IPS-20b (cell line): Measurements from ENCODE around the gene ELL2.
"Not testable (repeated sequence)": the region's sequence is repeated elsewhere in the genome, so short reads cannot be mapped to it uniquely, and the experiment has no call there.

Experiments used
- H3K27ac ChIP-seq: one replicate; pipeline ENCODE4 v1.5.1; 2013; ENCODE audit warnings: low read length
- H3K27me3 ChIP-seq: 2 replicates; pipeline ENCODE4 v1.6.1; 2013; ENCODE audit warnings: mild to moderate bottlenecking, low read length, inconsistent platforms; ENCODE audit not compliant: insufficient read depth
- H3K36me3 ChIP-seq: 2 replicates; pipeline ENCODE4 v1.6.1; 2013; ENCODE audit warnings: low read depth, mild to moderate bottlenecking, inconsistent platforms, low read length, moderate library complexity; ENCODE audit not compliant: insufficient read depth
- H3K4me1 ChIP-seq: 2 replicates; pipeline ENCODE4 v1.6.1; 2013; ENCODE audit warnings: mild to moderate bottlenecking, control low read depth, inconsistent platforms, low read length, moderate library complexity; ENCODE audit not compliant: insufficient read depth
- H3K4me3 ChIP-seq: 2 replicates; pipeline ENCODE4 v1.5.1; 2013; ENCODE audit warnings: mild to moderate bottlenecking, low read length, inconsistent platforms
- H3K9ac ChIP-seq: 2 replicates; pipeline ENCODE4 v1.6.1; 2013; ENCODE audit warnings: low read depth, mild to moderate bottlenecking, inconsistent platforms, low read length, moderate library complexity
- H3K9me3 ChIP-seq: 2 replicates; pipeline ENCODE4 v1.6.1; 2013; ENCODE audit warnings: mild to moderate bottlenecking, low read depth, low read length, inconsistent platforms; ENCODE audit not compliant: insufficient read depth

ELL2 gene

DNA sequence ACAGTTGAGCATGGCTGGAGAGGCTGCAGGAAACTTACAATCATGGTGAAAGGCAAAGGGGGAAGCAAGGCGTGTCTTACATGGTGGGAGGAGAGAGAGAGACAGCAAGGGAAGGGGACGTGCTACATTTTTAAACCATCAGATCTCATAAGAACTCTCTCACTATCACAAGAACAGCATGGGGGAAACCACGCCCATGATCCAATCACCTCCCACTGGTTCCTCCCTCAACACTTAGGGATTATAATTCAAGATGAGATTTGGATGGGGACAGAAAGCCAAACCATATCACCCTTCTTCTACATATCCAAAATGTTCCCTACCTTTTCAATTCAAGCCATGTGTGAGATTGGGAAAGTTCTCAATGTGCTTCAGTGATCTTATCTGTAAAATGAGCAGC, 116.3 kb downstream of the ELL2 start:
- Histone ChIP-seq H3K4me3 (no peak overlapping the region), H3K27me3 (no peaks in the 10 kb centered on the region), H3K36me3 (no peaks in the 10 kb centered on the region), H3K27ac (no peak overlapping the region), H3K9me3 (no peaks in the 10 kb centered on the region), H3K9ac (no peak overlapping the region), H3K4me1 (no peaks in the 10 kb centered on the region)

DNA sequence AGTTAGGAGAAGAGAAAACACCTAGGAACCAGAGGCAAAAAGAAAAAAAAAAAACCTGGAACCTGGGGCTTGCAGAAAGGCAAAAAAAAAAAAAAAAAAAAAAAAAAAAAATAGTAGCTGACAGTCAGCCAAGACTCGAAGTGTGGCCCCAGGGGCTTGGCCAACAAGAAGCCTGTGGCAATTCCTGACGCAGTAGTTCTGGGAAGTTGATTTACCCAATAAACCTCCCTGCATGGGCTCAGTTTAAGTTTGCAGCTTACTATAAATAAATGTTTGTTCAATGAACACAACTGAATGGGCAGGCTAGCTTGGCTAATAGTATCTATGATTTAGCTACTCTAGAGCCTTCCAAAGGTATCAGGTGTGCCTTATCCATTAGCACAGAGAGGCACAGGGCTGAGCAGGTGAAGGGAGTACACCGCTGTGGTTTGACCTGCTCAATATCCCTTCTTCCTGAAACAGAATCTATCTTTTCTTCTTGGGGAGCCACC, 117.9 kb downstream of the ELL2 start:
- Histone ChIP-seq H3K27ac (no peak overlapping the region), H3K27me3 (no peaks in the 10 kb centered on the region), H3K9ac (no peak overlapping the region)

DNA sequence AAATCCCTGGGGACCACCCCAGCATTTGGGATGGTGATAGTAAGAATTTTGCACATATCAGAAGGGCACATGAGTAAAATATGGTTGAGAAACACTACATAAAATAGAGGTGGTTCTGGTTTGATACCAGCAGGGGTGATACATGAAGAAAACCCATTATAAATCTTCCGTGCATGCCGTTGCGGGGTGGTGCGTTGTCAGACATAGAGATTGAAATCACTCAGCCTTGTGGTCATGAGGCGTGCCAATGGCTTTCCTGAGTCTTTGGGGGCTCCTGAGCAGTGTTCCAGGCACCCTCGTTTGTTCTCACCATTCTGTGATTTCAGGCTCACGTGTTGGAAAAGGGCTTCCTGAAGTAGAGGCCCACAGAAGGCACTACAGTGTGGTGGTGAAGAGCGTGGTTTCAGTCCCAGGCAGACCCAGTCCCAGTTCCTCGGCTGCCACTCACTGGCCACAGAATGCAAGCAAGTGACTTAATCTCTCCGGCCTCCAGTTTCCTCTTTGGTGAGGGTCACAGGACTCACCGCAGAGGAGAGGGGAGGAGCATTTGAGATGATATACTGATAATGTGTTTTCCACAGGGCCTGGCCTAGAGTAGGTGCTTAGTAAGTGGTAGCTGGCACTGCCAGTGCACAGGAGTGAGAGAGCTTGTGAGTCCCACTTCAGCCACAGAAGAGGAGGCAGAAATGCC, 118.7 kb downstream of the ELL2 start:
- H3K36me3 ChIP-seq: no peaks in the 10 kb centered on the region
- no peaks in the 10 kb centered on the region for H3K4me1 ChIP-seq
- no peak overlapping the region for H3K4me3 ChIP-seq
- H3K9ac ChIP-seq: no peak overlapping the region
- no peak overlapping the region for H3K27ac ChIP-seq
- no peaks in the 10 kb centered on the region for H3K27me3 ChIP-seq
- no peaks in the 10 kb centered on the region for H3K9me3 ChIP-seq

More for the DNA sequence above, 117.9 kb downstream of the ELL2 start:
- Histone ChIP-seq H3K4me1 (no peaks in the 10 kb centered on the region), H3K36me3 (no peaks in the 10 kb centered on the region), H3K9me3 (no peaks in the 10 kb centered on the region), H3K4me3 (no peak overlapping the region)

DNA sequence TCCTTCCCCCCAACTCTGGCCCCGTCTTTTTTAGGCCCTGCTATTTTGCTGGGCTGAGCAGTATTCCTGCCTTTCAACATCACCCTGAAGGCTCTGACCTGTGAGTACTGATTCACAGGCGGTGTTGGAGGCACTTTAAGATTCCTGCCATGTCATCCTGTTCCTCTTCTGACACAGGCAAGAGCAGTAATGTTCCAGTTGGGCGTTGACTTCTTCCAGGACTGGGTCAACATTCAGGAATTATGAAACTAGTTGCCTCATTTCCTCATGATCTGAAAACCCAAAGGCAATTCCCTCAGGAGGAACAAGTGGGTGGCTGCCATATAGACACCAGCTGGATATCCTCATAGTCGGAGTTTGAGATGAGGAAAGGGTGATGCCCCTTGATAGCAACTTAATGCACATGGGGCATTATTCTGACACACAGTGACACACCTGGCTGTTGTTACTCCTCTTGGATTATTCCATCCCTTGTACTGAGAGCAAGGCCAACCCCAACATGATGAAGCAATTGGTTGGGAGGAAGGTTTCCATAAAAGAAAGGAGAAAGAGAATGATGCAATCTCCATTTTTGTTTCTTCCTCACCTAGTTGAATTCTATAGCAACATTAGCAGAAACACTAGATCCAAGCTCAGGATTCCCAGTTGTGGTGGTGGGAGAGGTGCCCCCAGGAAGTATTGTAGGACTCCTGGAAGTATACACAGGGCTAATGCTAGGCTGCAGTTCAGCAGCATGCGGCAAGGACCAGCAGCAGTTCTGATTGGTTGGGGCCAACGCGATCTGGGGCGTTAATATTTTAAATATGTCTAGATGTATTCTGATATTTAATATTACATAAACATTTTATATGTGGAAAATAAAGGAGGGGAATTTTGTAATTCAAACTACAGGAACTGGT, 119.5 kb downstream of the ELL2 start:
- Histone ChIP-seq H3K9ac (no peak overlapping the region), H3K27ac (no peak overlapping the region), H3K36me3 (no peaks in the 10 kb centered on the region), H3K9me3 (no peaks in the 10 kb centered on the region), H3K27me3 (no peaks in the 10 kb centered on the region), H3K4me1 (no peaks in the 10 kb centered on the region), H3K4me3 (no peak overlapping the region)

DNA sequence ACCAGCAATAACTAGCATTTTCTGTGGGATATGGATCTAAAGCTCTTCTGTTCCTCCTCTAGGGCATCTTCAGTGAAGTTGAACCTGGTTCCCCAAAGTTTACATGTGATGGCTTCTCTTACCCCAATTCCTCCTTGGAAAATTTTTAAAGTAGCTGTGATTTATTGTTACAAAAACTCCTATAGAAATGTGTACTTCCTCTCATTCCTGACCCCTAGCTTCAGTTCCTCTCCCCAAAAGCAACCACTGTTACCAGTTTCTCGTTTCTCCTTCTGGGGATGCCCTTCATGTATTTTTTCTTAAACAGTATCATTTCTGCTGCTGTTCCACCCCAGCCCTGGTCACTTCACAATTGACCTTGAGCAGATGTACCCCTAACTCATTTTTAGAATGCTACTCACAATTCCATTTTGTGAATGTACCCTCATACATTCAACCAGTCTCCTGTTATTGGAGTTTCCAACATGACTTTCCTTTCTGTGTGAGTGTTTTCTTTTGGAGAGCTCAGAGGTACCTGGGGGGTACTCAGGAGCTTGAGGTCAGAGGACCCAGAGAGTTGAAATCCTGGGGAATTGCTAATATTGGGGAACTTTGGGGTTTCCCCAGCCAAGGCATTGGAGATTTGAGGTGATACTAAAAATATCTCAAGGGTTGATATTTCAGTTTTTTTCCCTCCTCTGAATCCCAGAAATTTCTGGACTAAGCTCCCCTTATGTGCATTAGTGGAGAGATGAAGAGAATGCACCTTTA, 120.5 kb downstream of the ELL2 start:
- H3K27me3 ChIP-seq: no peaks in the 10 kb centered on the region
- H3K27ac ChIP-seq: no peak overlapping the region
- H3K4me1 ChIP-seq: no peaks in the 10 kb centered on the region
- no peak overlapping the region for H3K9ac ChIP-seq
- no peak overlapping the region for H3K4me3 ChIP-seq
- H3K36me3 ChIP-seq: no peaks in the 10 kb centered on the region
- no peaks in the 10 kb centered on the region for H3K9me3 ChIP-seq

DNA sequence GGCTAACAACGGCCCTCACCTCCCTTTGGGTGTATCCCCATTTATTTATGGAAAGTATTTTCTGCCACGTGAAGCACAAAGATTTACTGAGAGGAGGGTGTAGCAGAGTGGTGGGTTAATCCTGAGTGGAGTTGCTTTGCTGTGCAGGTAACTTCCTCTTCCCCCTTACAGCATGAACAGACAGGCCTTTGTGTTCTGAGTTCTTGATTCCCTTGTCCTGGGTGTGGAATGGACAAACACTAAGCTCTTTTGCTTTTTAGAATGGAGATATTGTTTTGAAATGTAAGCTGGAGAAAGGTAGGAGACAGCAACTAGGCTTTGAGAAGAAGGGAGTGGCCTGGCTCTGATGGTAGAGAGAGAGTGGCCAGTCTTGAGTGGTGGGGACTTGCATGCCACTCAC, 122.0 kb downstream of the ELL2 start:
- Histone ChIP-seq H3K9ac (no peak overlapping the region), H3K27ac (no peak overlapping the region), H3K27me3 (no peaks in the 10 kb centered on the region), H3K4me1 (no peaks in the 10 kb centered on the region), H3K36me3 (no peaks in the 10 kb centered on the region), H3K9me3 (no peaks in the 10 kb centered on the region), H3K4me3 (no peak overlapping the region)

DNA sequence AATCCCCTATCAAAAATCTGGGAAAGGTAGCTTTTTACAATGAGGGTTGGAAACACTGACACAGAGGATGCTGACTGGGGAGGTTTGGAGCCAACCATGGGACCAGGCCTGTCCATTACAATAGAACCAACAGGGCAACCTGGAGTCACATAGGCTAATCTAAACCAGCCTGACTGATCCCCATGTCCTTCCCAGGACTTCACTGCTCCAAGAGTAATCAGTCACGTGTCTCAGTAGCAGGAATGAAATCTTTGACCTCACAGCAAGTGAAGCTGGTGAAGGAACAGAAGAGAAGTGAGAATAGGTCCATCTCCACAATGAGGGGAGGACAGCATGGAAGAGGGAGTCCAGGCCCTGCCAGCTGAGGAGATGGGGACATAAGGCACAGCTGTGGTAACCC, 123.1 kb downstream of the ELL2 start:
- no peaks in the 10 kb centered on the region for H3K36me3 ChIP-seq
- no peak overlapping the region for H3K4me3 ChIP-seq
- no peak overlapping the region for H3K9ac ChIP-seq
- no peaks in the 10 kb centered on the region for H3K9me3 ChIP-seq
- no peak overlapping the region for H3K27ac ChIP-seq
- H3K4me1 ChIP-seq: no peaks in the 10 kb centered on the region
- no peaks in the 10 kb centered on the region for H3K27me3 ChIP-seq

DNA sequence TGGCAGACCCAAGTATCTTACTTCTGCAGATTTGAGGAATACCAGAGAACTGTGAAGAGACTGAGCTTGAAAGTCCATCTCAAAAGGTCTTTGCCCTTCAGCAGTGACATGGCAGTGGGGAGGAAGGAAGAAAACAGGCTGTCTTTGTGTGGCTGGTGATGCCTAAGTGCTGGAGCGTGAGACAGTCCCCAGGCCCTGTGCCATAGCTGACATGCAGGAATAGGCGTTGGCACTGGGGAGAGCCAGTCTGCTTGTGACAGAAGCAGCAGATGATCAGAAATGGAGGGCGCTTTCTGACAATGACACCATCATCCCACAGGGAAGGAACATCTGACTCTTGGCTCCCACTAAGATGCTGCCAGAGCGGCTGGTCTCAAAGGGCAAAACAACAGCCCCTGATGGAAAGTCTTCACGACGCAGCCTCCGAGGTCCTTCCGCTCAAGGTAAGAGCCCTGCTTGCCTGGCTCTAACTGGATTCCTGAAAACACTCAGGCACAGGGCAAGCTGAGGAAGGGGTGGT, 123.6 kb downstream of the ELL2 start:
- Histone ChIP-seq H3K27me3 (no peaks in the 10 kb centered on the region), H3K9ac (no peak overlapping the region), H3K27ac (no peak overlapping the region), H3K36me3 (no peaks in the 10 kb centered on the region), H3K9me3 (no peaks in the 10 kb centered on the region), H3K4me3 (no peak overlapping the region), H3K4me1 (no peaks in the 10 kb centered on the region)

DNA sequence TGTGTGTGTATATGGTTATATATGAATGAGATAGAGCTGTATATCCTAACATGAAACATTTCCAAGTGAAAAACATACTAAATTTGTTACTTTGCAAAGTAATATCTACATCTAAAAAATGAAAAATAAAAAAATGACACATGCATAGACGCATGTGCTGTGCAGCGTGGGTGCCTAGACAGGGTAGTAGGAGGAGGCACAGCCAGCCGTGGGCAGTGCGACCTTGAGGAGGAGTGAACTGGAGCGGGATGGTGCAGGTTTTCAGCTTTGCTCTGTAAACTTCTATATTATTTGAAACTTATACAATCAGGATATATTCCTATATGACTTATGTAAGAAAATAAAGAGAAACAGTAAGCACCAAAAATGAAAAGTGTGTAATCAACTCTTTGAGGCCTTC, 124.2 kb downstream of the ELL2 start:
- Histone ChIP-seq H3K9me3 (no peaks in the 10 kb centered on the region), H3K4me1 (no peaks in the 10 kb centered on the region), H3K9ac (no peak overlapping the region), H3K27me3 (no peaks in the 10 kb centered on the region), H3K4me3 (no peak overlapping the region), H3K36me3 (no peaks in the 10 kb centered on the region), H3K27ac (no peak overlapping the region)

DNA sequence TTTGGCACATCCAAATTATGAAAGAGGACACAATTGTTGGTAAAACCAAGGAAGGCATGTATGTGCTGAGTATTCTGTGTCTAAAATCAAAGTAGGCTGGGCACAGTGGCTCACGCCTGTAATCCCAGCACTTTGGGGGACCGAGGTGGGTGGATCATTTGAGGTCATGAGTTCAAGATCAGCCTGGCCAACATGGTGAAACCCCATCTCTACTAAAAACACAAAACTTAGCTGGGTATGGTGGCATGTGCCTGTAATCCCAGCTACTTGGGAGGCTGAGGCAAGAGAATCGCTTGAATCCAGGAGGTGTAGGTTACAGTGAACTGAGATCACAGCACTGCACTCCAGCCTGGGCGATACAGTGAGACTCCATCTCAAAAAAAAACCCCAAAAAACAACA, 124.7 kb downstream of the ELL2 start:
- H3K27me3 ChIP-seq, H3K4me3 ChIP-seq, H3K9me3 ChIP-seq, H3K27ac ChIP-seq, H3K9ac ChIP-seq, H3K36me3 ChIP-seq, H3K4me1 ChIP-seq: not testable (repeated sequence)

DNA sequence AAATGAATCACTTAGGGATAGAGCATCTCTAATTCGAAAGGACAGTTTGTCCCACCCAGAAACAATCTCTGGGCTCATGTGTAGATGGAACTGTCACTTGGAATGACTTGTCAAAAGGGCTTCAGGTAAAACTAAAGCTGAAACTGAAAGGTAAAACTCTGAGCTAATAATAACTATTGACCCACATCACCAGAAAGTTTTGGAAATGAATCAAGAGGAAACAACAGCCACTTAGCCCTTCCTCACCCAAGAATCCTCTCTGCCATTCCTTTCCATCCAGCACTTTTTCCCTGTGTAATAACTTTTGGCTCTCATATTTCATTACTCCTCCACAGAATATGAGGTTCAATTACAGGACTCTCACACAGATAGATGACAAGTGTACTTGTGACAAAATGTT, 125.1 kb downstream of the ELL2 start:
- H3K4me3 ChIP-seq: no peak overlapping the region

More for the DNA sequence above, 125.1 kb downstream of the ELL2 start:
- H3K9ac ChIP-seq: no peak overlapping the region
- H3K4me1 ChIP-seq: no peaks in the 10 kb centered on the region
- H3K27me3 ChIP-seq: no peaks in the 10 kb centered on the region
- no peaks in the 10 kb centered on the region for H3K9me3 ChIP-seq
- no peaks in the 10 kb centered on the region for H3K36me3 ChIP-seq
- H3K27ac ChIP-seq: no peak overlapping the region
